A673 (cell line): ENCODE results near the gene HPSE2. TPM values are rescaled to one million over a fixed set of nuclear protein-coding genes. Genes with fewer than 3 reads are reported as not detected.

Experiments used
- BruUV-seq: library from RNA; stranded (reverse); fragments of 400-500 nt; replicated peaks from 2 replicates; lab custom pipeline; 2021; lab: Mats Ljungman, UMichigan
- CTCF ChIA-PET: fragments of 300-600 bp; sonication (Branson Sonifier 250); formaldehyde crosslinking; loops from one replicate; lab custom pipeline; 2022; ENCODE audit warnings: antibody characterized with exemption; lab: Charles Lee
- POLR2A ChIA-PET: fragments of 300-600 bp; sonication (Branson Sonifier 250); formaldehyde crosslinking; loops from one replicate; lab custom pipeline; 2022; ENCODE audit warnings: antibody characterized with exemption; ENCODE audit not compliant: low non-redundant PET; lab: Charles Lee
- DNase-seq: peaks from one replicate; pipeline ENCODE4 v3.0.0-alpha.2; 2015; ENCODE audit warnings: low spot score
- H3K27ac ChIP-seq: fragments of 200-600 bp; sonication (generic); 2 replicates; pipeline ENCODE4 v1.5.1; 2016; ENCODE audit warnings: mixed run types, low read depth, mild to moderate bottlenecking, mixed read lengths, antibody characterized with exemption, low read length; ENCODE audit not compliant: poor library complexity, severe bottlenecking
- H3K27me3 ChIP-seq: fragments of 200-600 bp; sonication (generic); replicated peaks from 2 replicates; pipeline ENCODE4 v1.6.1; 2017; ENCODE audit warnings: mixed run types, low read depth, mild to moderate bottlenecking, mixed read lengths, antibody characterized with exemption, low read length; ENCODE audit not compliant: insufficient read depth, poor library complexity
- H3K36me3 ChIP-seq: fragments of 200-600 bp; sonication (generic); 2 replicates; pipeline ENCODE4 v1.6.1; 2016; ENCODE audit warnings: mixed run types, mild to moderate bottlenecking, mixed read lengths, antibody characterized with exemption, low read length; ENCODE audit not compliant: insufficient read depth, poor library complexity, severe bottlenecking
- H3K4me1 ChIP-seq: fragments of 200-600 bp; sonication (generic); 2 replicates; pipeline ENCODE4 v1.6.1; 2017; ENCODE audit warnings: mixed run types, mild to moderate bottlenecking, mixed read lengths, antibody characterized with exemption, low read length; ENCODE audit not compliant: insufficient read depth, poor library complexity, severe bottlenecking
- H3K4me3 ChIP-seq: fragments of 200-600 bp; sonication (generic); 2 replicates; pipeline ENCODE4 v1.5.1; 2016; ENCODE audit warnings: low read depth, mixed run types, mild to moderate bottlenecking, mixed read lengths, low read length; ENCODE audit not compliant: poor library complexity, severe bottlenecking
- H3K9me3 ChIP-seq: fragments of 200-600 bp; sonication (generic); 2 replicates; pipeline ENCODE4 v1.6.1; 2016; ENCODE audit warnings: mixed run types, low read depth, mild to moderate bottlenecking, mixed read lengths, antibody characterized with exemption, low read length; ENCODE audit not compliant: poor library complexity, severe bottlenecking
- EZH2 ChIP-seq: fragments of 200-600 bp; sonication (generic); IDR thresholded peaks from 2 replicates; pipeline ENCODE4 v1.6.1; 2017; ENCODE audit warnings: borderline replicate concordance, low read depth, mild to moderate bottlenecking, mixed read lengths, antibody characterized with exemption, low read length; ENCODE audit not compliant: poor library complexity, severe bottlenecking
- intact Hi-C: fragments of 100-400 bp; cut with micrococcal nuclease; formaldehyde crosslinking; loops from one replicate; pipeline ENCODE4 v1.10.0; 2022; ENCODE audit not compliant: unreplicated experiment
- total RNA-seq: library from RNA; stranded (reverse); gene quantifications from 2 replicates; pipeline ENCODE4 v1.2.3, GENCODE V29; 2021
- TF ChIP-seq, protein P1 (sequence below): fragments of 300-800, 200-600 bp; sonication (generic); conservative IDR thresholded peaks from 2 replicates; pipeline ENCODE4 v1.5.1; 2017; ENCODE audit warnings: low read depth, mild to moderate bottlenecking, antibody characterized with exemption, low read length, moderate library complexity, mixed read lengths

Gene HPSE2
- total RNA-seq, 1 experiment from 2014 or later, result not detected

DNA sequence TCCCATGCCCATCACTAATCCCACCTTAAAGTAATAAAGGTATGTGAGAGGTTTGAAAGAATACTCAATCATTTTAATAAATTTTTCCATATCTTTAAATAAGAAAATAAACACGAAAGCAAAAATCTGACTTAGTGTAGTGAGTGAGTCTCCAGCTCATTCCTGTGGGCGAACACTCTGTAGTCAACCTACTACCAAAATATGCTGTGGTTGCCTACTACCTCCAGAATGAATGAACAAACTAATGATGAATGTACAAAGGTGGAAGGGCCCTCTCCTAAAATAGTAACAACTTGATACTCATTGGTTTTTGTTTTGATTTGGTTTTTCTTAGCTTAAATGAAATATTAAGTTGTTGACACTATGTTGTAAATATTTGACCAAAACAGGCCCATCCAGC, 593.4 kb downstream of the HPSE2 start:
- POLR2A ChIA-PET, result no interaction called here
- intact Hi-C loops, result no loop called here
- TF ChIP-seq, protein P1, sequence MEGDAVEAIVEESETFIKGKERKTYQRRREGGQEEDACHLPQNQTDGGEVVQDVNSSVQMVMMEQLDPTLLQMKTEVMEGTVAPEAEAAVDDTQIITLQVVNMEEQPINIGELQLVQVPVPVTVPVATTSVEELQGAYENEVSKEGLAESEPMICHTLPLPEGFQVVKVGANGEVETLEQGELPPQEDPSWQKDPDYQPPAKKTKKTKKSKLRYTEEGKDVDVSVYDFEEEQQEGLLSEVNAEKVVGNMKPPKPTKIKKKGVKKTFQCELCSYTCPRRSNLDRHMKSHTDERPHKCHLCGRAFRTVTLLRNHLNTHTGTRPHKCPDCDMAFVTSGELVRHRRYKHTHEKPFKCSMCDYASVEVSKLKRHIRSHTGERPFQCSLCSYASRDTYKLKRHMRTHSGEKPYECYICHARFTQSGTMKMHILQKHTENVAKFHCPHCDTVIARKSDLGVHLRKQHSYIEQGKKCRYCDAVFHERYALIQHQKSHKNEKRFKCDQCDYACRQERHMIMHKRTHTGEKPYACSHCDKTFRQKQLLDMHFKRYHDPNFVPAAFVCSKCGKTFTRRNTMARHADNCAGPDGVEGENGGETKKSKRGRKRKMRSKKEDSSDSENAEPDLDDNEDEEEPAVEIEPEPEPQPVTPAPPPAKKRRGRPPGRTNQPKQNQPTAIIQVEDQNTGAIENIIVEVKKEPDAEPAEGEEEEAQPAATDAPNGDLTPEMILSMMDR, result no peak
- no peak for TF ChIP-seq EZH2
- DNase-seq, result no peak
- no peaks in the 10 kb centered on the region for H3K4me1 ChIP-seq
- H3K27ac ChIP-seq, result no peak overlapping the region
- H3K9me3 ChIP-seq, result no peaks in the 10 kb centered on the region
- H3K36me3 ChIP-seq, result no peaks in the 10 kb centered on the region
- BruUV-seq, result no TSS peak
- CTCF ChIA-PET, result no interaction called here
- H3K27me3 ChIP-seq, result peaks cover 14% of the 10 kb centered on the region
- H3K4me3 ChIP-seq, result no peak overlapping the region

DNA sequence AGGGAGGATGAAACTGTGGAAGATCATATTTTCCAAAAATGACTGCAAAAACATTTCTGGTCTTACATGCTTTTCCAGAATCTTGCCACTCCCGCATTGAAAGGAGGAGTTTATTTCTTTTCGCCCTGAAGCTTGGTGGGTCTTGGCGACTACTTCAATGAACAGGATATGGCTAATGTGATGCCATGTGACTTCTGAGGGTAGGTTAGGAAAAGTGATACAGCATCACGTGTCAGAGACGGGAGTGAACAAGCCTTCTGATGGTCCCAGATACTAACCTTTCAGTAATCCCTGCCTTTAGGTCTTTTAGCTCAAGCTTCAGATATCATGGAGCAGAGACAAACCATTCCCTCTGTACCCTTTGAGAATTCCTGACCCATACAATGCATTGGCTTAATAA, 596.7 kb downstream of the HPSE2 start:
- no peaks in the 10 kb centered on the region for H3K4me1 ChIP-seq
- no peaks in the 10 kb centered on the region for H3K9me3 ChIP-seq
- H3K27me3 ChIP-seq, result peaks cover 9% of the 10 kb centered on the region
- POLR2A ChIA-PET, result no interaction called here
- no peak overlapping the region for H3K27ac ChIP-seq
- no TSS peak for BruUV-seq
- TF ChIP-seq, protein P1, result no peak
- DNase-seq, result no peak
- H3K4me3 ChIP-seq, result no peak overlapping the region
- intact Hi-C loops, result no loop called here
- no peaks in the 10 kb centered on the region for H3K36me3 ChIP-seq
- CTCF ChIA-PET, result no interaction called here

DNA sequence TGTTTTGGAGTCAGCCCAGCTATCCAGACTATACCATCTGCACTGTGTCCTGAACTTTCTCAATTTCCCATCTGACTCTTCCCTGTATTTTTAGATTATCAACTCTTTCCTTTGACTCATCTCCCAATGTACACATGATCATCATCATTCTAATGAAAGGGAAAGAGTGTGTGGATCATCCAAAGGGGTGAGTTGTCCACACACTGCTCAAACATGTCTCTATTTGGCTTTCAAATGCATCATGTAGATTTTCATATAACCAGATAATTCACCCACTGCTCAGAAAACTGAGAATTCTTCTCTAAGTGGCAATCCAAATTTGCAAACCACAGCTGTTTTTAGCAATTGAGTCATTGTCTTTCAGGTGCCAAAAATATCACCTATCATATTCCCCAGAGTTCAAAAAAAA, 598.7 kb downstream of the HPSE2 start:
- intact Hi-C loops, result no loop called here
- Histone ChIP-seq H3K4me3 (no peak overlapping the region), H3K9me3 (no peaks in the 10 kb centered on the region), H3K27me3 (peaks cover 10% of the 10 kb centered on the region), H3K27ac (no peak overlapping the region), H3K4me1 (no peaks in the 10 kb centered on the region), H3K36me3 (no peaks in the 10 kb centered on the region)
- no peak for TF ChIP-seq EZH2
- TF ChIP-seq, protein P1, result no peak
- no peak for DNase-seq
- POLR2A ChIA-PET, result no interaction called here
- BruUV-seq, result no TSS peak
- CTCF ChIA-PET, result interaction anchor here (0.5 kb wide), 1 partner anchor 124 kb away, joined by 4 read pairs; no protein-coding TSS in a partner anchor
